Central memory CD8-positive, alpha-beta T cell (primary cell): ENCODE measurements around the gene KLHL29.

ENCODE experiments used
- ATAC-seq: fragments of 150-1000 bp; cut with Tn5 transposase; replicated peaks from 2 replicates; pipeline ENCODE4 v1.10.0; 2022; ENCODE audit warnings: mild to moderate bottlenecking, moderate FRiP score, moderate number of reproducible peaks; ENCODE audit not compliant: poor library complexity, severe bottlenecking; ENCODE audit errors: extremely low read depth
- DNase-seq, 2 donors: peaks; one replicate each; pipeline ENCODE4 v3.0.0; 2021; ENCODE audit warnings: low spot score in 2 of 2
- H3K27ac Mint-ChIP-seq: one replicate; pipeline ENCODE4 v1.8.0; 2022; ENCODE audit warnings: low read depth, mild to moderate bottlenecking, moderate library complexity, mixed read lengths
- H3K27me3 Mint-ChIP-seq: one replicate; pipeline ENCODE4 v1.8.0; 2022; ENCODE audit warnings: mixed read lengths
- H3K36me3 Mint-ChIP-seq: one replicate; pipeline ENCODE4 v1.8.0; 2022; ENCODE audit warnings: mild to moderate bottlenecking, moderate library complexity, mixed read lengths; ENCODE audit not compliant: insufficient read depth
- H3K4me1 Mint-ChIP-seq: one replicate; pipeline ENCODE4 v1.8.0; 2022; ENCODE audit warnings: mixed read lengths
- H3K4me3 Mint-ChIP-seq: one replicate; pipeline ENCODE4 v1.8.0; 2022; ENCODE audit warnings: mild to moderate bottlenecking, moderate library complexity, mixed read lengths
- H3K9me3 Mint-ChIP-seq: one replicate; pipeline ENCODE4 v1.8.0; 2022; ENCODE audit warnings: mixed read lengths

The KLHL29 gene

GRCh38 chr2:23574919-23575654, 190.1 kb downstream of the KLHL29 start:
- H3K36me3 Mint-ChIP-seq = peaks cover 2% of the 10 kb centered on the region
- no peak overlapping the region for H3K27ac Mint-ChIP-seq
- H3K4me3 Mint-ChIP-seq = no peak overlapping the region
- H3K27me3 Mint-ChIP-seq = peaks cover 31% of the 10 kb centered on the region
- ATAC-seq (no peak), DNase-seq (no peak)
- no peaks in the 10 kb centered on the region for H3K4me1 Mint-ChIP-seq
- no peaks in the 10 kb centered on the region for H3K9me3 Mint-ChIP-seq

GRCh38 chr2:23578964-23579671, 194.1 kb downstream of the KLHL29 start:
- no peaks in the 10 kb centered on the region for H3K9me3 Mint-ChIP-seq

GRCh38 chr2:23579674-23580073, 194.7 kb downstream of the KLHL29 start:
- no peak overlapping the region for H3K4me3 Mint-ChIP-seq
- no peaks in the 10 kb centered on the region for H3K4me1 Mint-ChIP-seq
- no peaks in the 10 kb centered on the region for H3K9me3 Mint-ChIP-seq
- H3K27ac Mint-ChIP-seq = no peak overlapping the region
- no peak for DNase-seq
- no peak for ATAC-seq
- peaks cover under 1% of the 10 kb centered on the region for H3K27me3 Mint-ChIP-seq
- peaks cover 1% of the 10 kb centered on the region for H3K36me3 Mint-ChIP-seq

More at GRCh38 chr2:23578964-23579671, 194.1 kb downstream of the KLHL29 start:
- no peak overlapping the region for H3K4me3 Mint-ChIP-seq
- ATAC-seq = no peak
- no peak for DNase-seq
- peaks cover 1% of the 10 kb centered on the region for H3K36me3 Mint-ChIP-seq
- no peaks in the 10 kb centered on the region for H3K4me1 Mint-ChIP-seq
- H3K27ac Mint-ChIP-seq = no peak overlapping the region
- H3K27me3 Mint-ChIP-seq = peaks cover 6% of the 10 kb centered on the region

- H3K4me3 Mint-ChIP-seq = no peak overlapping the region
- no peak for DNase-seq
- ATAC-seq = no peak
- no peaks in the 10 kb centered on the region for H3K4me1 Mint-ChIP-seq
- H3K27me3 Mint-ChIP-seq = peaks cover 18% of the 10 kb centered on the region
- H3K27ac Mint-ChIP-seq = no peak overlapping the region
- H3K9me3 Mint-ChIP-seq = no peaks in the 10 kb centered on the region
- H3K36me3 Mint-ChIP-seq = peaks cover 2% of the 10 kb centered on the region
Measured at GRCh38 chr2:23583467-23583866, 198.5 kb downstream of the KLHL29 start.

GRCh38 chr2:23584054-23584745, 199.2 kb downstream of the KLHL29 start:
- peaks cover 3% of the 10 kb centered on the region for H3K36me3 Mint-ChIP-seq
- H3K4me3 Mint-ChIP-seq = no peak overlapping the region
- no peaks in the 10 kb centered on the region for H3K4me1 Mint-ChIP-seq
- ATAC-seq = no peak
- no peak for DNase-seq
- H3K9me3 Mint-ChIP-seq = no peaks in the 10 kb centered on the region
- H3K27me3 Mint-ChIP-seq = peaks cover 18% of the 10 kb centered on the region
- H3K27ac Mint-ChIP-seq = no peak overlapping the region

GRCh38 chr2:23585273-23586170, 200.5 kb downstream of the KLHL29 start:
- peaks cover 23% of the 10 kb centered on the region for H3K27me3 Mint-ChIP-seq
- ATAC-seq (no peak), DNase-seq (no peak)
- H3K27ac Mint-ChIP-seq = no peak overlapping the region
- no peaks in the 10 kb centered on the region for H3K4me1 Mint-ChIP-seq
- H3K4me3 Mint-ChIP-seq = no peak overlapping the region
- H3K9me3 Mint-ChIP-seq = no peaks in the 10 kb centered on the region
- H3K36me3 Mint-ChIP-seq = peaks cover 3% of the 10 kb centered on the region

GRCh38 chr2:23586741-23587306, 201.8 kb downstream of the KLHL29 start:
- Mint-ChIP-seq H3K9me3 (no peaks in the 10 kb centered on the region), H3K36me3 (peaks cover 3% of the 10 kb centered on the region), H3K27ac (no peak overlapping the region), H3K27me3 (peaks cover 36% of the 10 kb centered on the region), H3K4me1 (no peaks in the 10 kb centered on the region), H3K4me3 (no peak overlapping the region)
- no peak for ATAC-seq
- DNase-seq = no peak

- Mint-ChIP-seq H3K36me3 (peaks cover 3% of the 10 kb centered on the region), H3K4me1 (no peaks in the 10 kb centered on the region), H3K27ac (no peak overlapping the region), H3K9me3 (no peaks in the 10 kb centered on the region), H3K27me3 (peaks cover 37% of the 10 kb centered on the region), H3K4me3 (no peak overlapping the region)
- ATAC-seq (no peak), DNase-seq (no peak)
Measured at GRCh38 chr2:23587341-23587880, 202.4 kb downstream of the KLHL29 start.

- Mint-ChIP-seq H3K4me1 (no peaks in the 10 kb centered on the region), H3K27ac (no peak overlapping the region), H3K27me3 (peaks cover 37% of the 10 kb centered on the region), H3K36me3 (peaks cover 3% of the 10 kb centered on the region), H3K9me3 (no peaks in the 10 kb centered on the region), H3K4me3 (no peak overlapping the region)
- DNase-seq = no peak
- no peak for ATAC-seq
Measured at GRCh38 chr2:23588106-23588505, 203.1 kb downstream of the KLHL29 start.

- Mint-ChIP-seq H3K27me3 (peaks cover 37% of the 10 kb centered on the region), H3K4me1 (no peaks in the 10 kb centered on the region), H3K4me3 (no peak overlapping the region), H3K36me3 (peaks cover 1% of the 10 kb centered on the region), H3K27ac (no peak overlapping the region), H3K9me3 (no peaks in the 10 kb centered on the region)
- no peak for ATAC-seq
- no peak for DNase-seq
Measured at GRCh38 chr2:23588508-23589201, 203.7 kb downstream of the KLHL29 start.

GRCh38 chr2:23589220-23589647, 204.3 kb downstream of the KLHL29 start:
- H3K27ac Mint-ChIP-seq = no peak overlapping the region
- peaks cover 37% of the 10 kb centered on the region for H3K27me3 Mint-ChIP-seq
- H3K4me1 Mint-ChIP-seq = no peaks in the 10 kb centered on the region
- DNase-seq = no peak
- H3K4me3 Mint-ChIP-seq = no peak overlapping the region
- H3K9me3 Mint-ChIP-seq = no peaks in the 10 kb centered on the region
- peaks cover 1% of the 10 kb centered on the region for H3K36me3 Mint-ChIP-seq
- no peak for ATAC-seq
